ENCODE measurements around the gene FLNB. TPM values are rescaled to one million over a fixed set of nuclear protein-coding genes. Genes with fewer than 3 reads are reported as not detected.
A peak's percentile ranks its signal among the peaks of the same experiment; 100 is the strongest.

FLNB gene
- total and polyA plus RNA-seq, 9 of the 15 experiments (the other 6 are each of a cell fraction or from before 2014, with no cell fraction given) = 9.4 to 48.1 (median 25.6) TPM

DNA sequence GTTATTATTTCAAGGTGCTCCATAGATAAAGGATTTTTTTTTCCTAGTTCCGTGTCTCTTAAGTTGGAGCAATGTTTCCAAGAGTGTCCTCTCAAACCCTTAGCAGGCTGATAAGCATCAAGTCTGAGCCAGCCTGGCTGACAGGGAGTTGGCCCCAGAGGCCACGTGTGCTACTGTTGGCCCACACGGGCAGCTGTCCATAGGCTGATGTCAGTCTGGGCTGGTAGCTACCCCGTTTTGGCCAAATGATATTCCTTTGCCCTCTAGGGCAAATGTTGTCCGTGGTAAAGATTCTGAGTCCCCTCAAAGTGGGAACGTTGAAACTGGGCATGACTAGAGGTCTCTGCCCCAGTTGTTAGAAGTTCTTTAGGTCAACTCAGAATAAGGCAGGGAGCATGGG is 99.4 kb downstream of the FLNB start (continued):
- TF ChIP-seq, protein P1, sequence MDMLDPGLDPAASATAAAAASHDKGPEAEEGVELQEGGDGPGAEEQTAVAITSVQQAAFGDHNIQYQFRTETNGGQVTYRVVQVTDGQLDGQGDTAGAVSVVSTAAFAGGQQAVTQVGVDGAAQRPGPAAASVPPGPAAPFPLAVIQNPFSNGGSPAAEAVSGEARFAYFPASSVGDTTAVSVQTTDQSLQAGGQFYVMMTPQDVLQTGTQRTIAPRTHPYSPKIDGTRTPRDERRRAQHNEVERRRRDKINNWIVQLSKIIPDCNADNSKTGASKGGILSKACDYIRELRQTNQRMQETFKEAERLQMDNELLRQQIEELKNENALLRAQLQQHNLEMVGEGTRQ (CRISPR knock-in tag; IDR thresholded peaks at IDR 0.05) = peak; percentile 24; the same call in 1 of the 2 replicates
- no peak for TF ChIP-seq ZNF707 (CRISPR knock-in tag; conservative IDR thresholded peaks at IDR 0.05)
- no peak for TF ChIP-seq CBFB (CRISPR knock-in tag; IDR thresholded peaks at IDR 0.05)
- TF ChIP-seq JUNB (CRISPR knock-in tag; conservative IDR thresholded peaks at IDR 0.05) = no peak
- TF ChIP-seq, protein P2, sequence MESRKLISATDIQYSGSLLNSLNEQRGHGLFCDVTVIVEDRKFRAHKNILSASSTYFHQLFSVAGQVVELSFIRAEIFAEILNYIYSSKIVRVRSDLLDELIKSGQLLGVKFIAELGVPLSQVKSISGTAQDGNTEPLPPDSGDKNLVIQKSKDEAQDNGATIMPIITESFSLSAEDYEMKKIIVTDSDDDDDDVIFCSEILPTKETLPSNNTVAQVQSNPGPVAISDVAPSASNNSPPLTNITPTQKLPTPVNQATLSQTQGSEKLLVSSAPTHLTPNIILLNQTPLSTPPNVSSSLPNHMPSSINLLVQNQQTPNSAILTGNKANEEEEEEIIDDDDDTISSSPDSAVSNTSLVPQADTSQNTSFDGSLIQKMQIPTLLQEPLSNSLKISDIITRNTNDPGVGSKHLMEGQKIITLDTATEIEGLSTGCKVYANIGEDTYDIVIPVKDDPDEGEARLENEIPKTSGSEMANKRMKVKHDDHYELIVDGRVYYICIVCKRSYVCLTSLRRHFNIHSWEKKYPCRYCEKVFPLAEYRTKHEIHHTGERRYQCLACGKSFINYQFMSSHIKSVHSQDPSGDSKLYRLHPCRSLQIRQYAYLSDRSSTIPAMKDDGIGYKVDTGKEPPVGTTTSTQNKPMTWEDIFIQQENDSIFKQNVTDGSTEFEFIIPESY (CRISPR knock-in tag; IDR thresholded peaks at IDR 0.05) = no peak
- TF ChIP-seq NR1H2 (CRISPR knock-in tag; IDR thresholded peaks at IDR 0.05) = no peak
- TF ChIP-seq, protein P3, sequence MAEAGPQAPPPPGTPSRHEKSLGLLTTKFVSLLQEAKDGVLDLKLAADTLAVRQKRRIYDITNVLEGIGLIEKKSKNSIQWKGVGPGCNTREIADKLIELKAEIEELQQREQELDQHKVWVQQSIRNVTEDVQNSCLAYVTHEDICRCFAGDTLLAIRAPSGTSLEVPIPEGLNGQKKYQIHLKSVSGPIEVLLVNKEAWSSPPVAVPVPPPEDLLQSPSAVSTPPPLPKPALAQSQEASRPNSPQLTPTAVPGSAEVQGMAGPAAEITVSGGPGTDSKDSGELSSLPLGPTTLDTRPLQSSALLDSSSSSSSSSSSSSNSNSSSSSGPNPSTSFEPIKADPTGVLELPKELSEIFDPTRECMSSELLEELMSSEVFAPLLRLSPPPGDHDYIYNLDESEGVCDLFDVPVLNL (CRISPR knock-in tag; IDR thresholded peaks at IDR 0.05; ENCODE audit: low read depth) = no peak
- TF ChIP-seq PHF8 (IDR thresholded peaks at IDR 0.05; ENCODE audit: borderline replicate concordance, low read length) = no peak
- TF ChIP-seq, protein P4, sequence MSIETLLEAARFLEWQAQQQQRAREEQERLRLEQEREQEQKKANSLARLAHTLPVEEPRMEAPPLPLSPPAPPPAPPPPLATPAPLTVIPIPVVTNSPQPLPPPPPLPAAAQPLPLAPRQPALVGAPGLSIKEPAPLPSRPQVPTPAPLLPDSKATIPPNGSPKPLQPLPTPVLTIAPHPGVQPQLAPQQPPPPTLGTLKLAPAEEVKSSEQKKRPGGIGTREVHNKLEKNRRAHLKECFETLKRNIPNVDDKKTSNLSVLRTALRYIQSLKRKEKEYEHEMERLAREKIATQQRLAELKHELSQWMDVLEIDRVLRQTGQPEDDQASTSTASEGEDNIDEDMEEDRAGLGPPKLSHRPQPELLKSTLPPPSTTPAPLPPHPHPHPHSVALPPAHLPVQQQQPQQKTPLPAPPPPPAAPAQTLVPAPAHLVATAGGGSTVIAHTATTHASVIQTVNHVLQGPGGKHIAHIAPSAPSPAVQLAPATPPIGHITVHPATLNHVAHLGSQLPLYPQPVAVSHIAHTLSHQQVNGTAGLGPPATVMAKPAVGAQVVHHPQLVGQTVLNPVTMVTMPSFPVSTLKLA (conservative IDR thresholded peaks at IDR 0.05) = peak; percentile 17 to 36; a peak in 1 of 4 replicates
- no peak for TF ChIP-seq EP400 (IDR thresholded peaks at IDR 0.05)
- no peak for TF ChIP-seq ZNF143 (CRISPR knock-in tag; IDR thresholded peaks at IDR 0.05)
- TF ChIP-seq MYNN (IDR thresholded peaks at IDR 0.05) = peak; percentile 31; the same call in 1 of the 2 replicates
- TF ChIP-seq MYNN (CRISPR knock-in tag; IDR thresholded peaks at IDR 0.05) = no peak
- TF ChIP-seq SMAD4 (CRISPR knock-in tag; conservative IDR thresholded peaks at IDR 0.05) = 0 out of 2 replicates have a peak, but pooled peaks have one; percentile 29
- TF ChIP-seq RFX5 (IDR thresholded peaks at IDR 0.05; ENCODE audit: low read depth, low read length) = no peak
- no peak for TF ChIP-seq ZNF184 (CRISPR knock-in tag; IDR thresholded peaks at IDR 0.05)
- TF ChIP-seq MAFF (IDR thresholded peaks at IDR 0.05; ENCODE audit: low read length) = no peak
- no peak for TF ChIP-seq SMC3 (conservative IDR thresholded peaks at IDR 0.05; ENCODE audit: insufficient read depth, low read depth, low read length)
- no peak for TF ChIP-seq NFIX (CRISPR knock-in tag; IDR thresholded peaks at IDR 0.05; ENCODE audit: low read depth)

Measured in K562 (cell line).